ENCODE results near the gene DDX3X.

DDX3X gene

GRCh38 chrX:41327341-41327740 is 6.6 kb upstream of the DDX3X start:
- DNase-seq (ENCODE audit: low read depth in 2 of 2): no peak

GRCh38 chrX:41329101-41329500 is 4.9 kb upstream of the DDX3X start:
- no peak for DNase-seq (ENCODE audit: low read depth in 2 of 2)

GRCh38 chrX:41332005-41332404 is 2.0 kb upstream of the DDX3X start:
- DNase-seq (ENCODE audit: low read depth in 2 of 2): no peak

GRCh38 chrX:41332408-41333002 is 1.5 kb upstream of the DDX3X start:
- DNase-seq (ENCODE audit: low read depth in 2 of 2): no peak

GRCh38 chrX:41333003-41333743 is 789 bp upstream of the DDX3X start:
- peak; percentile 75 to 90 for DNase-seq (ENCODE audit: low read depth in 2 of 2)

- DNase-seq (ENCODE audit: low read depth in 2 of 2): peak; percentile 51 to 79
Observed at GRCh38 chrX:41334363-41335197, 618 bp downstream of the DDX3X start.

- no peak for DNase-seq (ENCODE audit: low read depth in 2 of 2)
Observed at GRCh38 chrX:41335198-41335957, 1.4 kb downstream of the DDX3X start.

- no peak for DNase-seq (ENCODE audit: low read depth in 2 of 2)
Observed at GRCh38 chrX:41335958-41336331, 2.0 kb downstream of the DDX3X start.

- DNase-seq (ENCODE audit: low read depth in 2 of 2): no peak
Observed at GRCh38 chrX:41336447-41336846, 2.5 kb downstream of the DDX3X start.

GRCh38 chrX:41337140-41337539 is 3.2 kb downstream of the DDX3X start:
- no peak for DNase-seq (ENCODE audit: low read depth in 2 of 2)

- DNase-seq (ENCODE audit: low read depth in 2 of 2): no peak
Observed at GRCh38 chrX:41338436-41338835, 4.5 kb downstream of the DDX3X start.

- DNase-seq (ENCODE audit: low read depth in 2 of 2): no peak
Observed at GRCh38 chrX:41339148-41339547, 5.2 kb downstream of the DDX3X start.

GRCh38 chrX:41344053-41344452 is 10.1 kb downstream of the DDX3X start:
- DNase-seq (ENCODE audit: low read depth in 2 of 2): no peak

GRCh38 chrX:41347186-41347585 is 13.2 kb downstream of the DDX3X start:
- no peak for DNase-seq (ENCODE audit: low read depth in 2 of 2)

- DNase-seq (ENCODE audit: low read depth in 2 of 2): no peak
Observed at GRCh38 chrX:41348551-41348950, 14.6 kb downstream of the DDX3X start.

GRCh38 chrX:41350150-41350975 is 16.4 kb downstream of the DDX3X start:
- DNase-seq (ENCODE audit: low read depth in 2 of 2): no peak

- no peak for DNase-seq (ENCODE audit: low read depth in 2 of 2)
Observed at GRCh38 chrX:41350976-41351569, 17.1 kb downstream of the DDX3X start.

- no peak for DNase-seq (ENCODE audit: low read depth in 2 of 2)
Observed at GRCh38 chrX:41351923-41352322, 18.0 kb downstream of the DDX3X start.

GRCh38 chrX:41352329-41352838 is 18.4 kb downstream of the DDX3X start:
- no peak for DNase-seq (ENCODE audit: low read depth in 2 of 2)

GRCh38 chrX:41353985-41354384 is 20.0 kb downstream of the DDX3X start:
- DNase-seq (ENCODE audit: low read depth in 2 of 2): no peak

- DNase-seq (ENCODE audit: low read depth in 2 of 2): no peak
Observed at GRCh38 chrX:41369152-41369551, 35.2 kb downstream of the DDX3X start.
